NT2/D1 (cell line): ENCODE measurements around the gene LYZL4.

ENCODE experiments used
- DNase-seq: peaks from one replicate; pipeline ENCODE4 v3.0.0-alpha.2; 2011; ENCODE audit warnings: low read depth, low spot score
- H3K27me3 ChIP-seq: 2 replicates; pipeline ENCODE4 v1.6.0; 2011; ENCODE audit warnings: mild to moderate bottlenecking; ENCODE audit not compliant: insufficient read length, insufficient read depth
- H3K36me3 ChIP-seq: 2 replicates; pipeline ENCODE4 v1.6.1; 2011; ENCODE audit warnings: mild to moderate bottlenecking, low read length, mixed read lengths; ENCODE audit not compliant: insufficient read depth, insufficient read length
- H3K4me1 ChIP-seq: 2 replicates; pipeline ENCODE4 v1.5.1; 2011; ENCODE audit not compliant: insufficient read depth, insufficient read length
- H3K4me3 ChIP-seq: 2 replicates; pipeline ENCODE4 v1.5.1; 2011; ENCODE audit warnings: low read depth; ENCODE audit not compliant: insufficient read length
- H3K9ac ChIP-seq: 2 replicates; pipeline ENCODE4 v1.6.0; 2011; ENCODE audit warnings: low read depth; ENCODE audit not compliant: insufficient read length
- H3K9me3 ChIP-seq: 2 replicates; pipeline ENCODE4 v1.5.1; 2011; ENCODE audit warnings: mild to moderate bottlenecking, low read length; ENCODE audit not compliant: insufficient read depth
- SUZ12 ChIP-seq: IDR thresholded peaks from 2 replicates; pipeline ENCODE4 v1.6.1; 2011; ENCODE audit not compliant: insufficient read length, insufficient read depth; ENCODE audit errors: extremely low read depth
- YY1 ChIP-seq: IDR thresholded peaks from 2 replicates; pipeline ENCODE4 v1.6.1; 2011; ENCODE audit not compliant: insufficient read length, insufficient read depth
- ZNF274 ChIP-seq: IDR thresholded peaks from 2 replicates; pipeline ENCODE4 v1.6.1; 2011; ENCODE audit warnings: mild to moderate bottlenecking, low read depth, low read length

The LYZL4 gene

GRCh38 chr3:42351207-42351606 is 59.2 kb downstream of the LYZL4 start:
- no peak overlapping the region for H3K9ac ChIP-seq
- H3K27me3 ChIP-seq: no peaks in the 10 kb centered on the region
- H3K4me1 ChIP-seq: no peaks in the 10 kb centered on the region
- DNase-seq: no peak
- no peaks in the 10 kb centered on the region for H3K36me3 ChIP-seq
- H3K9me3 ChIP-seq: peaks cover 7% of the 10 kb centered on the region; the same call in 1 of the 2 replicates
- no peak overlapping the region for H3K4me3 ChIP-seq
- no peak for TF ChIP-seq SUZ12
- no peak for TF ChIP-seq ZNF274
- TF ChIP-seq YY1: no peak

- TF ChIP-seq YY1: no peak
- no peak for TF ChIP-seq SUZ12
- no peak for TF ChIP-seq ZNF274
- H3K36me3 ChIP-seq: no peaks in the 10 kb centered on the region
- H3K27me3 ChIP-seq: no peaks in the 10 kb centered on the region
- DNase-seq: no peak
- no peaks in the 10 kb centered on the region for H3K4me1 ChIP-seq
- no peak overlapping the region for H3K9ac ChIP-seq
- H3K4me3 ChIP-seq: no peak overlapping the region
- peaks cover 7% of the 10 kb centered on the region; the same call in 1 of the 2 replicates for H3K9me3 ChIP-seq
Measured at GRCh38 chr3:42349765-42350594, 60.4 kb downstream of the LYZL4 start.

- TF ChIP-seq ZNF274 (no peak), YY1 (no peak), SUZ12 (no peak)
- Histone ChIP-seq H3K4me3 (no peak overlapping the region), H3K9me3 (peaks cover 7% of the 10 kb centered on the region; the same call in 1 of the 2 replicates), H3K4me1 (no peaks in the 10 kb centered on the region), H3K27me3 (no peaks in the 10 kb centered on the region), H3K36me3 (no peaks in the 10 kb centered on the region), H3K9ac (no peak overlapping the region)
- DNase-seq: no peak
Measured at GRCh38 chr3:42347928-42348327, 62.5 kb downstream of the LYZL4 start.
